ENCODE data around the gene PARVB. TPM values are rescaled to one million over a fixed set of nuclear protein-coding genes. Genes with fewer than 3 reads are reported as not detected.

The PARVB gene
- total RNA-seq, 1 donor: 29.3 TPM

DNA sequence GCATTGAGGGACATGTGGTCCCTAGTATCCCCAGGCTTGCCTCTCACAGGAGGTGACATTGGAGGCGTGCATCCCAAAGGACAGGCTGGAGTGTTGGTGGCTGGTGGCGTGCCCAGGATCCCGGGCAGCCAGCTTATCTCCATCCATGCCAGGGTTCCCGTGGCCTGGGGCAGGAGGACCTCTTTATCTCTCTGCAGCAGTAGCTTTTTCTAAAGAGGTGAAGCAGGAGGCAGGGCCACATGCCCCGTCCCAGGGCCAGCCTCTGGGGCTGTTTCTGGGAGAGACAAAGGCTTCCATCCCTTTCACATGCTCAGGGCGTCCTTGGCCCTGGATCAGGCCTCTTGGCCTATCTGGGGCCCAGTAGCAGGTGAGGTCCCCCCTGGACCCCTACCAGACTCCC lies 176.3 kb downstream of the PARVB start:
- Histone ChIP-seq H3K27ac (ENCODE audit: low read depth, low read length) (no peak overlapping the region), H2AFZ (ENCODE audit: low read length) (no peak overlapping the region), H3K36me3 (ENCODE audit: insufficient read depth, low read length) (no peaks in the 10 kb centered on the region), H3K4me1 (ENCODE audit: insufficient read depth, low read length) (peaks cover 15% of the 10 kb centered on the region), H3K79me2 (ENCODE audit: insufficient read depth, low read length) (no peaks in the 10 kb centered on the region), H3K4me2 (ENCODE audit: insufficient read depth, low read length) (no peak overlapping the region), H3K9me3 (ENCODE audit: low read depth, low read length) (no peaks in the 10 kb centered on the region), H3K4me3 (ENCODE audit: insufficient read depth, low read length) (no peak overlapping the region), H3K27me3 (ENCODE audit: insufficient read depth, low read length) (peaks cover 15% of the 10 kb centered on the region), H4K20me1 (ENCODE audit: insufficient read depth, low read length) (no peaks in the 10 kb centered on the region)
- TF ChIP-seq, protein P1, sequence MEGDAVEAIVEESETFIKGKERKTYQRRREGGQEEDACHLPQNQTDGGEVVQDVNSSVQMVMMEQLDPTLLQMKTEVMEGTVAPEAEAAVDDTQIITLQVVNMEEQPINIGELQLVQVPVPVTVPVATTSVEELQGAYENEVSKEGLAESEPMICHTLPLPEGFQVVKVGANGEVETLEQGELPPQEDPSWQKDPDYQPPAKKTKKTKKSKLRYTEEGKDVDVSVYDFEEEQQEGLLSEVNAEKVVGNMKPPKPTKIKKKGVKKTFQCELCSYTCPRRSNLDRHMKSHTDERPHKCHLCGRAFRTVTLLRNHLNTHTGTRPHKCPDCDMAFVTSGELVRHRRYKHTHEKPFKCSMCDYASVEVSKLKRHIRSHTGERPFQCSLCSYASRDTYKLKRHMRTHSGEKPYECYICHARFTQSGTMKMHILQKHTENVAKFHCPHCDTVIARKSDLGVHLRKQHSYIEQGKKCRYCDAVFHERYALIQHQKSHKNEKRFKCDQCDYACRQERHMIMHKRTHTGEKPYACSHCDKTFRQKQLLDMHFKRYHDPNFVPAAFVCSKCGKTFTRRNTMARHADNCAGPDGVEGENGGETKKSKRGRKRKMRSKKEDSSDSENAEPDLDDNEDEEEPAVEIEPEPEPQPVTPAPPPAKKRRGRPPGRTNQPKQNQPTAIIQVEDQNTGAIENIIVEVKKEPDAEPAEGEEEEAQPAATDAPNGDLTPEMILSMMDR (IDR thresholded peaks at IDR 0.05; ENCODE audit: extremely low read depth, low read depth, low read length): no peak
- no peak for DNase-seq (ENCODE audit: insufficient read length, low spot score, missing footprints)

DNA sequence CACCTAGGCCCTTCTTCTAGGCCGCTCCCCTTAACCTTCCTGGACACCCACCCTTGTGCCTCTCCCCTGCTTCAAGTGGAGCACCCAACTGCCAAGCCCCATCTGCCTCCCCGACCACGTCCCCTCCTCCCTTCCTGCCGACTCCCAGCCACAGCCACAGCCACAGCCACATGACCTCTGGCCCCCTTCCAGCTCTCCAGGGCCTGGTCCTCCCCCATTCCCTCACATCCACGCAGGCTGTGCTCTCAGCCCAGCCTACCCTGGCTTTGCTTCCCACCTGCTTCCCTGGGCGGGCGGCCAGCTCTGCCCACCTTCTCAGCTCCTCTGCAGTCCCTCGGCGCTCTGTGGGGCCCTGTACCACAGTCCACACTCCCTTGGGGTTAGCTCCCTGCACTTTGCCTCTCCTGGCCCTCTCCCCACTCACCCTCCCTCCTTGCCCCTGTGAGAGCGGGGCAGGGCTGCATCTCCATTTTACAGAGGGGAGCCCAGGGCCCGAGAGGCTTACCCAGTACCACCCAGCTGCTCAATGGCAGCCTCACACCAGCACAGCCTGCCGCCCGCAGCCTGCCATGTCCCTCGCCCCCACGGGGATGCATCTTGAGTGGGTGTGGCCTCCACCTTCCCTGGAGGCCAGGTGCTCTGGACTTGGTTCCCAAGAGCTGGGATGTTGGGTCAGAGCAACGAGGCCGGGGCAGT lies 176.9 kb downstream of the PARVB start:
- peak; percentile 43 for DNase-seq (ENCODE audit: insufficient read length, low spot score, missing footprints)
- H3K9me3 ChIP-seq (ENCODE audit: low read depth, low read length): no peaks in the 10 kb centered on the region
- H3K4me1 ChIP-seq (ENCODE audit: insufficient read depth, low read length): peaks cover 15% of the 10 kb centered on the region
- no peak overlapping the region for H3K4me2 ChIP-seq (ENCODE audit: insufficient read depth, low read length)
- no peak overlapping the region for H3K27ac ChIP-seq (ENCODE audit: low read depth, low read length)
- TF ChIP-seq, protein P1 (IDR thresholded peaks at IDR 0.05; ENCODE audit: extremely low read depth, low read depth, low read length): no peak
- peaks cover 9% of the 10 kb centered on the region for H3K27me3 ChIP-seq (ENCODE audit: insufficient read depth, low read length)
- no peaks in the 10 kb centered on the region for H4K20me1 ChIP-seq (ENCODE audit: insufficient read depth, low read length)
- no peaks in the 10 kb centered on the region for H3K36me3 ChIP-seq (ENCODE audit: insufficient read depth, low read length)
- no peaks in the 10 kb centered on the region for H3K79me2 ChIP-seq (ENCODE audit: insufficient read depth, low read length)
- H3K4me3 ChIP-seq (ENCODE audit: insufficient read depth, low read length): no peak overlapping the region
- H2AFZ ChIP-seq (ENCODE audit: low read length): no peak overlapping the region

DNA sequence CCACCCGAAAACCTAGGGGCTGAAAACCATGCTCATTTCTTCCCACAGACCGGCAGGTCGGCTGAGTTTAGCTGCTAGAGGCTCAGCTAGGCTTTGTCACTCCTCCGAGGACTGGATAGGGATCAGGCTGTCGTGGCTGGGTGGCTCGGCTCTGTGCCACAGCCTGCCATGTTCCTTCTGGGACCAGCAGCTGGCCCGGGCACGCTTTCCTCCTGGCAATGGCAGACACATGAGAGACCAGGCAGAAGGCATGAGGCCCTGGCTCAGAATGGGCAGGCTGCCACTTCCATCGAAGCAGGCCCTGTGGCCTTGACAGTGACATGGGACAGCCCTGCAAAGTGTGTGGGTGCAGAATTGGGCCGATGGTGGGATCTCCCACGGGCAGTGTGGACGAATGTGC lies 177.6 kb downstream of the PARVB start:
- Histone ChIP-seq H4K20me1 (ENCODE audit: insufficient read depth, low read length) (no peaks in the 10 kb centered on the region), H3K27ac (ENCODE audit: low read depth, low read length) (peak overlapping the region; percentile 28), H3K4me1 (ENCODE audit: insufficient read depth, low read length) (peaks cover 15% of the 10 kb centered on the region), H3K27me3 (ENCODE audit: insufficient read depth, low read length) (peaks cover 5% of the 10 kb centered on the region), H3K4me2 (ENCODE audit: insufficient read depth, low read length) (peak overlapping the region; percentile 66), H3K36me3 (ENCODE audit: insufficient read depth, low read length) (no peaks in the 10 kb centered on the region), H2AFZ (ENCODE audit: low read length) (peak overlapping the region; percentile 50), H3K79me2 (ENCODE audit: insufficient read depth, low read length) (no peaks in the 10 kb centered on the region), H3K9me3 (ENCODE audit: low read depth, low read length) (no peaks in the 10 kb centered on the region), H3K4me3 (ENCODE audit: insufficient read depth, low read length) (no peak overlapping the region)
- TF ChIP-seq, protein P1 (IDR thresholded peaks at IDR 0.05; ENCODE audit: extremely low read depth, low read depth, low read length): no peak
- peak; percentile 65 for DNase-seq (ENCODE audit: insufficient read length, low spot score, missing footprints)

DNA sequence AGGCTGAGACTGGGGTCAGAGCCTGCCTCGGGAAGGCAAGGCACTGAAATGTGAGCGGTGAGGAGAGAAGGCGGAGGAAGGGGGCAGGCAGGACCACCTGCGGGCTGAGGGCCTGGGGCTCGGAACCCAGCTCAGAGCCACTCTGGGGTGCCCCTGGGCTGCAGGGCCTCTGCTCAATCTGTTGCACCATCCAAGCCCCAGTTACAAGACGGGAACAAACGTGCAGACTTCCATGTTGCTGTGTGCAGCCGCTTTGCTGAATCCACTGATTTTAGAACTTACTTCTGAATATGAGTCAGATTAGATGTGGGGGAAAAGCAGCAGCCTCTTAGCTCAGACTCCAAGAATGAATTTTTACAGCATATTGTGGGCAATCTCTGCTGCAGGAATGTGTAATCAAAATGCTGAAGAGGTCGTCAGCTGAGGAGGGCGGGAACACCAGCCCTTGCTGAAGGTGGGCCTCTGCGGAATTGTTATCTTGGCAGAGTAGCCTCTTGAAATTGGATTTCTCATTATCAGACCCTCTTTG lies 178.2 kb downstream of the PARVB start:
- Histone ChIP-seq H3K9me3 (ENCODE audit: low read depth, low read length) (no peaks in the 10 kb centered on the region), H3K4me3 (ENCODE audit: insufficient read depth, low read length) (peak overlapping the region; percentile 21), H3K4me1 (ENCODE audit: insufficient read depth, low read length) (peaks cover 15% of the 10 kb centered on the region), H3K27me3 (ENCODE audit: insufficient read depth, low read length) (peaks cover 1% of the 10 kb centered on the region), H2AFZ (ENCODE audit: low read length) (peak overlapping the region; percentile 50), H3K36me3 (ENCODE audit: insufficient read depth, low read length) (no peaks in the 10 kb centered on the region), H3K4me2 (ENCODE audit: insufficient read depth, low read length) (peak overlapping the region; percentile 66), H4K20me1 (ENCODE audit: insufficient read depth, low read length) (no peaks in the 10 kb centered on the region), H3K79me2 (ENCODE audit: insufficient read depth, low read length) (no peaks in the 10 kb centered on the region), H3K27ac (ENCODE audit: low read depth, low read length) (peak overlapping the region; percentile 40)
- DNase-seq (ENCODE audit: insufficient read length, low spot score, missing footprints): peak; percentile 98
- TF ChIP-seq, protein P1 (IDR thresholded peaks at IDR 0.05; ENCODE audit: extremely low read depth, low read depth, low read length): no peak

All from osteoblast (primary cell).